H1 (cell line): Measurements from ENCODE around the gene SNX19. TPM values are rescaled to one million over a fixed set of nuclear protein-coding genes. Genes with fewer than 3 reads are reported as not detected.
A peak's percentile ranks its signal among the peaks of the same experiment; 100 is the strongest.

Experiments used
- CTCF ChIA-PET: fragments of 300-600 bp; sonication (Branson Sonifier 250); formaldehyde crosslinking; loops from one replicate; lab custom pipeline; 2021; ENCODE audit not compliant: partially characterized antibody; lab: Charles Lee
- POLR2A ChIA-PET: fragments of 300-600 bp; sonication (Branson Sonifier 250); formaldehyde crosslinking; loops from one replicate; lab custom pipeline; 2021; ENCODE audit warnings: inconsistent platforms; ENCODE audit not compliant: partially characterized antibody; lab: Charles Lee
- DNase-seq, 2 experiments: peaks; one replicate each; pipeline versions ENCODE4 v3.0.0 to v3.0.0-alpha.2; 2010 to 2022; ENCODE audit warnings: low spot score in 2 of 2, low read depth in 1 of 2, mixed read lengths in 1 of 2
- FAIRE-seq: peaks from 2 replicates; lab custom pipeline; 2011; peaks lifted over from hg19 to GRCh38; lab: Jason Lieb, UNC
- H2AFZ ChIP-seq: 2 replicates; pipeline ENCODE4 v1.8.1; 2012; ENCODE audit warnings: low read length, inconsistent platforms
- H2AK5ac ChIP-seq: 2 replicates; pipeline ENCODE4 v1.6.1; 2013; ENCODE audit warnings: low read depth, low read length
- H2BK120ac ChIP-seq: replicated peaks from 2 replicates; pipeline ENCODE3; 2013; ENCODE audit warnings: low read depth, low read length, inconsistent platforms
- H2BK12ac ChIP-seq: 2 replicates; pipeline ENCODE4 v1.6.1; 2013; ENCODE audit warnings: low read depth, low read length
- H2BK15ac ChIP-seq: 2 replicates; pipeline ENCODE4 v1.6.1; 2013; ENCODE audit warnings: low read length
- H2BK20ac ChIP-seq: 2 replicates; pipeline ENCODE4 v1.6.1; 2013; ENCODE audit warnings: low read length
- H2BK5ac ChIP-seq: 2 replicates; pipeline ENCODE4 v1.6.1; 2013; ENCODE audit warnings: low read depth, low read length
- H3K14ac ChIP-seq: 2 replicates; pipeline ENCODE4 v1.6.1; 2013; ENCODE audit warnings: inconsistent platforms; ENCODE audit not compliant: insufficient read length
- H3K18ac ChIP-seq: 2 replicates; pipeline ENCODE4 v1.6.1; 2013; ENCODE audit warnings: low read length; ENCODE audit errors: extremely low read depth
- H3K23ac ChIP-seq: 2 replicates; pipeline ENCODE4 v1.6.1; 2013; ENCODE audit warnings: inconsistent platforms; ENCODE audit not compliant: insufficient read length
- H3K23me2 ChIP-seq: 2 replicates; pipeline ENCODE4 v1.6.1; 2013; ENCODE audit warnings: low read depth, low read length
- H3K27ac ChIP-seq: 2 replicates; pipeline ENCODE4 v1.6.1; 2011; ENCODE audit warnings: low read depth, low read length, inconsistent platforms
- H3K27me3 ChIP-seq, 4 experiments: replicated peaks in 1 of 4; 1 replicate in 1 of 4; 2 replicates in 3 of 4; pipeline versions ENCODE4 v1.6.1 to v1.8.1; 2011 to 2013; ENCODE audit warnings: low read length in 3 of 4, mild to moderate bottlenecking in 3 of 4, inconsistent platforms in 2 of 4, mixed read lengths in 2 of 4, moderate library complexity in 1 of 4; ENCODE audit not compliant: control insufficient read depth in 3 of 4, insufficient read depth in 3 of 4; ENCODE audit errors: extremely low read depth in 1 of 4
- H3K36me3 ChIP-seq, 4 experiments: 2 replicates each; pipeline versions ENCODE4 v1.6.1 to v1.8.1; 2011 to 2013; ENCODE audit warnings: mild to moderate bottlenecking in 4 of 4, low read length in 3 of 4, moderate library complexity in 2 of 4, control low read depth in 1 of 4, inconsistent platforms in 1 of 4; ENCODE audit not compliant: insufficient read depth in 4 of 4, control insufficient read depth in 2 of 4
- H3K4ac ChIP-seq: replicated peaks from 2 replicates; pipeline ENCODE3; 2013; ENCODE audit warnings: low read length, low read depth, mixed read lengths, inconsistent platforms; ENCODE audit not compliant: insufficient read length
- H3K4me1 ChIP-seq, 4 experiments: replicated peaks in 1 of 4; 1 replicate in 1 of 4; 2 replicates in 3 of 4; pipeline versions ENCODE4 v1.6.1 to v1.8.1; 2011 to 2013; ENCODE audit warnings: low read length in 3 of 4, inconsistent platforms in 2 of 4, mixed read lengths in 1 of 4; ENCODE audit not compliant: insufficient read depth in 4 of 4, control insufficient read depth in 3 of 4
- H3K4me2 ChIP-seq, 2 experiments: 2 replicates each; pipeline versions ENCODE4 v1.6.1 to v1.8.1; 2011 to 2013; ENCODE audit warnings: low read depth in 2 of 2, low read length in 2 of 2, control low read depth in 1 of 2, inconsistent platforms in 1 of 2, mild to moderate bottlenecking in 1 of 2; ENCODE audit not compliant: insufficient read depth in 1 of 2
- H3K4me3 ChIP-seq, 4 experiments: fragments of 200-600, 300-600 bp in 1 of 4; sonication (generic), shearing (Covaris generic), sonication (Bioruptor Twin) in 1 of 4; 2 replicates each; pipeline versions ENCODE4 v1.5.1 to v1.8.1; 2011 to 2016; ENCODE audit warnings: low read length in 4 of 4, low read depth in 3 of 4, control low read depth in 2 of 4, inconsistent platforms in 2 of 4, mild to moderate bottlenecking in 2 of 4, mixed read lengths in 1 of 4, moderate library complexity in 1 of 4; ENCODE audit not compliant: insufficient read depth in 2 of 4; ENCODE audit errors: extremely low read depth in 1 of 4
- H3K56ac ChIP-seq: replicated peaks from 2 replicates; pipeline ENCODE3; 2013; ENCODE audit warnings: low read depth, mild to moderate bottlenecking, mixed read lengths, low read length, inconsistent platforms; ENCODE audit not compliant: insufficient read length
- H3K79me1 ChIP-seq: 2 replicates; pipeline ENCODE4 v1.6.1; 2013; ENCODE audit warnings: low read depth, low read length, control low read depth
- H3K79me2 ChIP-seq, 2 experiments: 2 replicates each; pipeline versions ENCODE4 v1.6.1 to v1.8.1; 2012 to 2013; ENCODE audit warnings: low read length in 2 of 2, mild to moderate bottlenecking in 2 of 2, inconsistent platforms in 1 of 2; ENCODE audit not compliant: insufficient read depth in 2 of 2, control insufficient read depth in 1 of 2
- H3K9ac ChIP-seq, 4 experiments: replicated peaks in 1 of 4; 1 replicate in 1 of 4; 2 replicates in 3 of 4; pipeline versions ENCODE4 v1.6.1 to v1.8.1; 2011 to 2013; ENCODE audit warnings: low read depth in 3 of 4, low read length in 3 of 4, control low read depth in 2 of 4, mild to moderate bottlenecking in 2 of 4, moderate library complexity in 2 of 4, inconsistent platforms in 1 of 4; ENCODE audit errors: extremely low read depth in 1 of 4
- H3K9me3 ChIP-seq, 2 experiments: 2 replicates each; pipeline versions ENCODE4 v1.6.1 to v1.8.1; 2012 to 2013; ENCODE audit warnings: mild to moderate bottlenecking in 2 of 2, moderate library complexity in 2 of 2, control low read depth in 1 of 2, inconsistent platforms in 1 of 2, low read depth in 1 of 2, low read length in 1 of 2, mixed read lengths in 1 of 2; ENCODE audit not compliant: insufficient read depth in 2 of 2
- H4K20me1 ChIP-seq, 2 experiments: replicated peaks in 1 of 2; 2 replicates each; pipeline versions ENCODE3 to v1.8.1; 2011 to 2013; ENCODE audit warnings: inconsistent platforms in 2 of 2, low read length in 2 of 2, mild to moderate bottlenecking in 1 of 2; ENCODE audit not compliant: insufficient read depth in 2 of 2, control insufficient read depth in 1 of 2
- H4K5ac ChIP-seq: 2 replicates; pipeline ENCODE4 v1.6.1; 2013; ENCODE audit warnings: low read length, low read depth, mixed read lengths, inconsistent platforms; ENCODE audit not compliant: insufficient read length
- H4K8ac ChIP-seq: 2 replicates; pipeline ENCODE4 v1.8.0; 2013; ENCODE audit warnings: mild to moderate bottlenecking, moderate library complexity, low read length, inconsistent platforms; ENCODE audit not compliant: insufficient read depth; ENCODE audit errors: extremely low read depth
- H4K91ac ChIP-seq: replicated peaks from 2 replicates; pipeline ENCODE3; 2013; ENCODE audit warnings: low read length, mixed read lengths, inconsistent platforms; ENCODE audit not compliant: insufficient read length
- SUZ12 ChIP-seq: fragments of 200-600 bp; sonication (generic); IDR thresholded peaks from 2 replicates; pipeline ENCODE4 v1.6.1; 2012; ENCODE audit warnings: mild to moderate bottlenecking, inconsistent platforms, low read length, moderate library complexity, mixed read lengths
- TAF1 ChIP-seq: IDR thresholded peaks from 2 replicates; pipeline ENCODE4 v1.6.1; 2011; ENCODE audit warnings: mild to moderate bottlenecking, low read depth, low read length
- WGBS, 2 experiments: shearing (Covaris generic) in 1 of 2; methylation state at CpG; one replicate each; pipeline versions ENCODE4 v1.1.6 to v1.1.7; 2013 to 2015; ENCODE audit warnings: low lambda C conversion rate in 2 of 2, mixed read lengths in 2 of 2, inconsistent platforms in 1 of 2, low coverage in 1 of 2, missing lambda C conversion rate in 1 of 2; ENCODE audit not compliant: insufficient replicate concordance in 2 of 2, insufficient coverage in 1 of 2, insufficient read length in 1 of 2; ENCODE audit errors: extremely low coverage in 1 of 2, missing lambda C conversion rate in 1 of 2; 5-methylcytosine and 5-hydroxymethylcytosine counted together
- polyA plus RNA-seq, 7 experiments: library from polyadenylated mRNA; depleted of rRNA in 3 of 7; stranded (reverse) in 5 of 7; unstranded in 2 of 7; fragments of >200 nt in 5 of 7; fragments of 200-250 nt in 2 of 7; gene quantifications; 1 replicate in 5 of 7; 2 replicates in 1 of 7; 4 replicates in 1 of 7; pipeline versions ENCODE4 v1.2.1 to v1.2.3, GENCODE V29; 2011 to 2013; ENCODE audit warnings: missing spikeins in 2 of 7, mixed read lengths in 2 of 7
- total RNA-seq: library from RNA; stranded (reverse); fragmentation: NEBNext Ultra II Directional; extraction: Animal tissue kit (Norgen Biotek cat#: 25700); gene quantifications from 2 replicates; pipeline ENCODE4 v1.2.1, GENCODE V29; 2021

SNX19 gene
- total and polyA plus RNA-seq, 2 of the 8 experiments (the other 6 are each of a cell fraction or from before 2014, with no cell fraction given), result 15.0 to 25.2 TPM

- Histone ChIP-seq H4K5ac (no peak overlapping the region), H3K79me1 (peaks cover 7% of the 10 kb centered on the region; the same call in 1 of the 2 replicates), H3K36me3 (peaks cover 0 to 5% (median 1%) of the 10 kb centered on the region in 4 experiments; a peak in 1 of 8 replicates), H3K18ac (no peak overlapping the region), H2BK5ac (no peak overlapping the region), H2BK120ac (no peak overlapping the region), H3K23ac (no peak overlapping the region), H3K79me2 (peaks cover 0 to 4% of the 10 kb centered on the region in 2 experiments; a peak in 1 of 4 replicates), H3K23me2 (peaks cover 7% of the 10 kb centered on the region; the same call in 1 of the 2 replicates), H3K27ac (no peak overlapping the region), H2AK5ac (no peak overlapping the region), H3K27me3 (peaks cover 0 to 15% (median 10%) of the 10 kb centered on the region in 4 experiments; a peak in 6 of 7 replicates), H2BK12ac (no peak overlapping the region), H3K56ac (no peak overlapping the region), H3K4me3 (peak overlapping the region; percentile 38 to 87 (median 76); a peak in 7 of 8 replicates), H4K8ac (no peak overlapping the region), H4K20me1 (peaks cover 0 to 3% of the 10 kb centered on the region in 2 experiments), H2BK15ac (no peak overlapping the region), H4K91ac (no peak overlapping the region), H3K4me1 (peaks cover 0 to 7% (median 3%) of the 10 kb centered on the region in 4 experiments; a peak in 5 of 7 replicates), H3K9ac (0 out of 7 replicates have a peak overlapping the region, but pooled peaks of 1 of the 4 experiments have one; percentile 9), H2AFZ (peak overlapping the region; percentile 71), H3K14ac (no peak overlapping the region), H3K9me3 (no peaks in the 10 kb centered on the region), H2BK20ac (no peak overlapping the region), H3K4me2 (peak overlapping the region; percentile 85 to 94), H3K4ac (no peak overlapping the region)
- WGBS, 2 experiments, result 67% methylated on average over 8 of the region's 8 CpGs; no CpG with 5 or more reads in 1 of the 2 experiments
- peak; percentile 42; the same call in 1 of the 2 replicates for TF ChIP-seq SUZ12
- no peak for TF ChIP-seq TAF1
- DNase-seq (no peak), FAIRE-seq (no peak)
- ChIA-PET CTCF (interaction anchor here (0.6 to 5.8 kb wide), 17 partner anchors 13 to 814 kb away, joined by 3 to 33 read pairs (median 4); no protein-coding TSS in a partner anchor), POLR2A (interaction anchor here (0.8 to 0.9 kb wide), 2 partner anchors 17 to 620 kb away, joined by 3 read pairs; no protein-coding TSS in a partner anchor)
These were observed 631 bp upstream of the SNX19 start for GRCh38 chr11:130916910-130917309.
